HG02852 (cell line): ENCODE measurements around the gene ZNF2.

ENCODE experiments used
- ATAC-seq: cut with Tn5 transposase; IDR thresholded peaks from one replicate; pipeline ENCODE4 v1.9.1; 2021; ENCODE audit warnings: mild to moderate bottlenecking, moderate library complexity; ENCODE audit not compliant: unreplicated experiment

Gene ZNF2

GRCh38 chr2:95204396-95204795 is 38.8 kb downstream of the ZNF2 start:
- ATAC-seq: no peak

GRCh38 chr2:95206096-95206495 is 40.5 kb downstream of the ZNF2 start:
- ATAC-seq: no peak

- ATAC-seq: peak; percentile 98
Observed at GRCh38 chr2:95207111-95207961, 41.7 kb downstream of the ZNF2 start, which contains the start of gene ZNF892. TSS of gene ZNF892 (plus strand) at chr2:95207521. CDS start at chr2:95207816, 295 bp downstream.

GRCh38 chr2:95208106-95208505 is 42.5 kb downstream of the ZNF2 start:
- no peak for ATAC-seq

GRCh38 chr2:95215018-95215612 is 49.5 kb downstream of the ZNF2 start:
- no peak for ATAC-seq

GRCh38 chr2:95220449-95220848 is 54.8 kb downstream of the ZNF2 start:
- ATAC-seq: no peak

- ATAC-seq: no peak
Observed at GRCh38 chr2:95225658-95226057, 60.0 kb downstream of the ZNF2 start.

- ATAC-seq: no peak
Observed at GRCh38 chr2:95231723-95232122, 66.1 kb downstream of the ZNF2 start.

- ATAC-seq: no peak
Observed at GRCh38 chr2:95232232-95232631, 66.6 kb downstream of the ZNF2 start.
